NB4 (cell line): ENCODE data around the gene SIRPB1.
A peak's percentile ranks its signal among the peaks of the same experiment; 100 is the strongest.

Source experiments
- DNase-seq: peaks from one replicate; pipeline ENCODE4 v3.0.0; 2010; ENCODE audit warnings: low read depth
- H3K4me3 ChIP-seq: one replicate; pipeline ENCODE4 v1.5.1; 2011; ENCODE audit warnings: mild to moderate bottlenecking, low read depth, low read length, moderate library complexity
- CTCF ChIP-seq: IDR thresholded peaks from one replicate; pipeline ENCODE4 v1.5.1; 2012; ENCODE audit warnings: low read depth, low read length
- MAX ChIP-seq: IDR thresholded peaks from 2 replicates; pipeline ENCODE4 v1.6.1; 2011; ENCODE audit warnings: low read depth, low read length
- MYC ChIP-seq: IDR thresholded peaks from 2 replicates; pipeline ENCODE4 v1.6.1; 2011; ENCODE audit warnings: low read depth, low read length
- POLR2A ChIP-seq: IDR thresholded peaks from 2 replicates; pipeline ENCODE4 v1.6.1; 2011; ENCODE audit warnings: mild to moderate bottlenecking; ENCODE audit not compliant: insufficient read length; ENCODE audit errors: extremely low read depth

SIRPB1 gene

DNA sequence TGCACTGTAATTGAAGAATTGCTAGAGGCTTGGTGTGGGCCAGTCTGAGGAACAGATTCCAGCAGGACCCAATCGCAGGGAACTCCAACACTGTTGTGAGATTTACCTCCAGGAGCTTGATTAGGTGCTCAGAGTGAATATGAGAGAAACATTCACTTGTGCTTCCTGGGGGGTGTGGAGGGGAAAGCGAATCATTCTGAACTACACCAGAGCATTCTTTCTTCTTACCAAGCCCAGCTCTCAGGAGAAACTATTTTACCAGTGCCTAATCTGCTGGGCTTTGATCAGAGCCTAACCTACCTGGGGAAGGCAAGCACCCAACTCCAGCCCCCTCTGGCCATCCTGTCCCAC, 7.4 kb upstream of the SIRPB1 start:
- TF ChIP-seq CTCF (no peak), POLR2A (no peak), MAX (no peak), MYC (no peak)
- peak; percentile 16 for DNase-seq

GRCh38 chr20:1626528-1627199, 6.9 kb upstream of the SIRPB1 start:
- DNase-seq = peak; percentile 40
- H3K4me3 ChIP-seq = no peak overlapping the region
- TF ChIP-seq CTCF = no peak
- TF ChIP-seq MYC = no peak
- no peak for TF ChIP-seq MAX
- no peak for TF ChIP-seq POLR2A

More for the DNA sequence above, 7.4 kb upstream of the SIRPB1 start:
- H3K4me3 ChIP-seq = no peak overlapping the region

GRCh38 chr20:1625083-1625690, 5.4 kb upstream of the SIRPB1 start:
- DNase-seq = no peak
- TF ChIP-seq CTCF = no peak
- TF ChIP-seq MAX = no peak
- H3K4me3 ChIP-seq = no peak overlapping the region

GRCh38 chr20:1623501-1624205, 3.8 kb upstream of the SIRPB1 start:
- H3K4me3 ChIP-seq = no peak overlapping the region
- TF ChIP-seq MYC (no peak), CTCF (no peak)
- DNase-seq = peak; percentile 75

GRCh38 chr20:1622450-1622849, 2.6 kb upstream of the SIRPB1 start:
- no peak overlapping the region for H3K4me3 ChIP-seq
- DNase-seq = peak; percentile 86
- TF ChIP-seq POLR2A (no peak), MAX (no peak), CTCF (no peak), MYC (no peak)
